Liver (tissue), 9 donors: Measurements from ENCODE around the gene DYRK1A. TPM values are rescaled to one million over a fixed set of nuclear protein-coding genes. Genes with fewer than 3 reads are reported as not detected.

Experiments used
- DNase-seq: peaks from one replicate; pipeline ENCODE4 v3.0.0-alpha.2; 2017; ENCODE audit warnings: low spot score
- H3K27ac ChIP-seq, 2 donors: one replicate each; pipeline ENCODE4 v1.7.0; 2013; ENCODE audit warnings: inconsistent platforms in 2 of 2, low read length in 2 of 2, control low read depth in 1 of 2, low read depth in 1 of 2, mild to moderate bottlenecking in 1 of 2
- H3K27me3 ChIP-seq, 4 donors: one replicate each; pipeline versions ENCODE4 v1.6.1 to v1.7.0; 2013; ENCODE audit warnings: low read length in 3 of 4, inconsistent platforms in 1 of 4, mild to moderate bottlenecking in 1 of 4, moderate library complexity in 1 of 4; ENCODE audit not compliant: control insufficient read depth in 4 of 4, insufficient read depth in 4 of 4
- H3K36me3 ChIP-seq, 4 donors: one replicate each; pipeline versions ENCODE4 v1.6.1 to v1.7.0; 2013; ENCODE audit warnings: low read length in 3 of 4, mild to moderate bottlenecking in 3 of 4, low read depth in 1 of 4, moderate library complexity in 1 of 4; ENCODE audit not compliant: control insufficient read depth in 4 of 4, insufficient read depth in 3 of 4
- H3K4me1 ChIP-seq, 4 donors: one replicate each; pipeline versions ENCODE4 v1.6.1 to v1.7.0; 2013; ENCODE audit warnings: low read length in 3 of 4, mild to moderate bottlenecking in 3 of 4, moderate library complexity in 1 of 4; ENCODE audit not compliant: control insufficient read depth in 4 of 4, insufficient read depth in 4 of 4
- H3K4me3 ChIP-seq, 3 donors: one replicate each; pipeline versions ENCODE4 v1.6.1 to v1.7.0; 2013; ENCODE audit warnings: low read length in 3 of 3, control low read depth in 1 of 3, low read depth in 1 of 3, mild to moderate bottlenecking in 1 of 3
- H3K9ac ChIP-seq, 2 donors: one replicate each; pipeline ENCODE4 v1.7.0; 2013; ENCODE audit warnings: low read length in 2 of 2, mild to moderate bottlenecking in 2 of 2, moderate library complexity in 2 of 2, control low read depth in 1 of 2, low read depth in 1 of 2
- H3K9me3 ChIP-seq, 4 donors: one replicate each; pipeline versions ENCODE4 v1.6.1 to v1.7.0; 2013; ENCODE audit warnings: low read length in 3 of 4; ENCODE audit not compliant: control insufficient read depth in 4 of 4
- ATF3 ChIP-seq: IDR thresholded peaks from 2 replicates; pipeline ENCODE4 v1.6.1; 2016; ENCODE audit warnings: antibody characterized with exemption
- FOXA1 ChIP-seq: IDR thresholded peaks from 2 replicates; pipeline ENCODE4 v1.6.1; 2016; ENCODE audit warnings: antibody characterized with exemption
- GABPA ChIP-seq, 2 donors: IDR thresholded peaks in 1 of 2; conservative IDR thresholded peaks in 1 of 2; 2 replicates each; pipeline ENCODE4 v1.6.1; 2016; ENCODE audit warnings: antibody characterized with exemption in 2 of 2, mild to moderate bottlenecking in 1 of 2, moderate library complexity in 1 of 2
- HNF4A ChIP-seq, 2 donors: conservative IDR thresholded peaks; 2 replicates each; pipeline ENCODE4 v1.6.1; 2016; ENCODE audit warnings: antibody characterized with exemption in 2 of 2, mild to moderate bottlenecking in 2 of 2
- HNF4G ChIP-seq: IDR thresholded peaks from 2 replicates; pipeline ENCODE4 v1.6.1; 2016; ENCODE audit warnings: antibody characterized with exemption
- JUND ChIP-seq, 2 donors: IDR thresholded peaks; 2 replicates each; pipeline ENCODE4 v1.6.1; 2016; ENCODE audit warnings: antibody characterized with exemption in 2 of 2
- NR2F2 ChIP-seq: IDR thresholded peaks from 2 replicates; pipeline ENCODE4 v1.6.1; 2016; ENCODE audit warnings: antibody characterized with exemption
- RAD21 ChIP-seq, 2 donors: IDR thresholded peaks; 2 replicates each; pipeline ENCODE4 v1.6.1; 2016; ENCODE audit warnings: antibody characterized with exemption in 2 of 2, mild to moderate bottlenecking in 2 of 2
- RXRA ChIP-seq, 2 donors: IDR thresholded peaks; 2 replicates each; pipeline ENCODE4 v1.6.1; 2017 to 2018; ENCODE audit warnings: antibody characterized with exemption in 2 of 2, mild to moderate bottlenecking in 1 of 2
- SP1 ChIP-seq: IDR thresholded peaks from 2 replicates; pipeline ENCODE4 v1.6.1; 2018; ENCODE audit warnings: antibody characterized with exemption, mild to moderate bottlenecking
- TAF1 ChIP-seq: conservative IDR thresholded peaks from 2 replicates; pipeline ENCODE4 v1.6.1; 2016; ENCODE audit warnings: antibody characterized with exemption, mild to moderate bottlenecking
- ZBTB33 ChIP-seq: IDR thresholded peaks from 2 replicates; pipeline ENCODE4 v1.6.1; 2016; ENCODE audit warnings: antibody characterized with exemption
- WGBS: extraction: QIAGEN DNeasy Blood & Tissue Kit; methylation state at CpG from one replicate; pipeline ENCODE4 v1.1.7; 2013; 5-methylcytosine and 5-hydroxymethylcytosine counted together
- polyA plus RNA-seq, 2 donors: library from polyadenylated mRNA; stranded (reverse) in 1 of 2; unstranded in 1 of 2; fragments of 200-250 nt in 1 of 2; fragments of >200 nt in 1 of 2; fragmentation: Nextera tagmentation in 1 of 2; extraction: Ambion mirVana in 1 of 2; gene quantifications; one replicate each; pipeline versions ENCODE4 v1.2.1 to v1.2.3, GENCODE V29; 2013 to 2015
- total RNA-seq, 2 donors: library from RNA; depleted of rRNA; stranded (reverse); fragments of >200 nt; gene quantifications; one replicate each; pipeline ENCODE4 v1.2.3, GENCODE V29; 2014
- TF ChIP-seq, protein P1 (sequence below): fragments of 150-350 bp; IDR thresholded peaks from 2 replicates; pipeline ENCODE4 v1.5.1; 2017; ENCODE audit warnings: improper control_type of control experiment, low read depth, low read length; ENCODE audit not compliant: missing input control
- TF ChIP-seq, protein P2 (sequence below): IDR thresholded peaks from 2 replicates; pipeline ENCODE4 v1.6.1; 2016; ENCODE audit warnings: antibody characterized with exemption
- TF ChIP-seq, protein P3 (sequence below): IDR thresholded peaks from 2 replicates; pipeline ENCODE4 v1.6.1; 2016; ENCODE audit warnings: antibody characterized with exemption, mild to moderate bottlenecking
- donor health status: healthy.
- donor health status: healthy.
- donor health status: healthy.
- donor health status: healthy.
- donor health status: healthy.

DYRK1A gene
- total and polyA plus RNA-seq, 4 donors, result 5.1 to 58.3 (median 22.9) TPM

DNA sequence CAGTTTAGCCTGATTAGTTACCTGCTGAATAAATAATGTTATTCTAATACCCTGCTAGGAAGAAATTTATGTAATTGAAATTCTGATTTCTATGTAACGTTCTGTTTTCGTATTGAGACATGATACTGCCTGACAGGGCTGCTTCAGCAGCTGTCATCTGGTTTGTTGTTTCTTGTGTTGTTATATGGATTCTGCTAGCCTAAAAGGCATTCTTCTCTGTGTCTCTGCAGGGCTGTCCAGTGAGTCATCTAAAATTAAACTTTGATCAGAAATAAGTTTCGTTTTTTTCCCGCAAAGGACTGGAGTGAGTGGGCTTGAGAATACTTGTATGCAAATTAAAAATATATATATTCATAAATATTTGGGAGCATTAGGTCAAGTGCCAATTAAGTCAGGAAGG lies 93.0 kb downstream of the DYRK1A start:
- WGBS, result 70% methylated on average over 4 of the region's 4 CpGs
- Histone ChIP-seq H3K4me1 (peaks cover 18 to 42% (median 36%) of the 10 kb centered on the region in 4 donors), H3K27ac (no peak overlapping the region)

DNA sequence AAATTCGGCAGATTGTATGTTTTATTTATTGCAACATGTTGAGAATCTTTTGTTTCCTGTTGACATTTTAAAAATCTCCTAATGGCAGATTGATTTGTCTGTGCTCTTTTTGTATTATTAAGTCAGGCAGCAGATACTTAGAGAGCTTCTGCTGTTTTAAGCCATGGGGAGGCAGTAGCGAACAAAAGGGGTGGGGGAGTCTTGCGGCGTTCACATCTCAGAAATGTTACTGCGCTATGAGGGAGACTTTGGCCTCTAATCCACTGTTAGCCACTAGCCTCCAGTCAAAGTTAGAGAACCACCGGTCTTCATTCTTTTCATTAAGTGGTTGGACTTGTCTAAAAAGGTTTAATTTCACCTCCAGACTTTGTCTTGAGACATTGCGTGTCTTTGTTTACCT lies 93.6 kb downstream of the DYRK1A start:
- no peak overlapping the region for H3K4me3 ChIP-seq
- no peak overlapping the region for H3K9ac ChIP-seq
- TF ChIP-seq, protein P1, sequence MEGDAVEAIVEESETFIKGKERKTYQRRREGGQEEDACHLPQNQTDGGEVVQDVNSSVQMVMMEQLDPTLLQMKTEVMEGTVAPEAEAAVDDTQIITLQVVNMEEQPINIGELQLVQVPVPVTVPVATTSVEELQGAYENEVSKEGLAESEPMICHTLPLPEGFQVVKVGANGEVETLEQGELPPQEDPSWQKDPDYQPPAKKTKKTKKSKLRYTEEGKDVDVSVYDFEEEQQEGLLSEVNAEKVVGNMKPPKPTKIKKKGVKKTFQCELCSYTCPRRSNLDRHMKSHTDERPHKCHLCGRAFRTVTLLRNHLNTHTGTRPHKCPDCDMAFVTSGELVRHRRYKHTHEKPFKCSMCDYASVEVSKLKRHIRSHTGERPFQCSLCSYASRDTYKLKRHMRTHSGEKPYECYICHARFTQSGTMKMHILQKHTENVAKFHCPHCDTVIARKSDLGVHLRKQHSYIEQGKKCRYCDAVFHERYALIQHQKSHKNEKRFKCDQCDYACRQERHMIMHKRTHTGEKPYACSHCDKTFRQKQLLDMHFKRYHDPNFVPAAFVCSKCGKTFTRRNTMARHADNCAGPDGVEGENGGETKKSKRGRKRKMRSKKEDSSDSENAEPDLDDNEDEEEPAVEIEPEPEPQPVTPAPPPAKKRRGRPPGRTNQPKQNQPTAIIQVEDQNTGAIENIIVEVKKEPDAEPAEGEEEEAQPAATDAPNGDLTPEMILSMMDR, result no peak
- TF ChIP-seq FOXA1 (no peak), HNF4G (no peak), ZBTB33 (no peak), RXRA (IDR thresholded peaks at IDR 0.05) (no peak), HNF4A (conservative IDR thresholded peaks at IDR 0.05) (no peak), GABPA (IDR thresholded peaks at IDR 0.05 in 1 of 2, conservative IDR thresholded peaks at IDR 0.05 in 1 of 2) (no peak), SP1 (no peak), ATF3 (no peak), RAD21 (IDR thresholded peaks at IDR 0.05) (no peak), JUND (IDR thresholded peaks at IDR 0.05) (no peak)
- TF ChIP-seq, protein P2, sequence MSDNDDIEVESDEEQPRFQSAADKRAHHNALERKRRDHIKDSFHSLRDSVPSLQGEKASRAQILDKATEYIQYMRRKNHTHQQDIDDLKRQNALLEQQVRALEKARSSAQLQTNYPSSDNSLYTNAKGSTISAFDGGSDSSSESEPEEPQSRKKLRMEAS, result no peak
- H3K9me3 ChIP-seq, result no peaks in the 10 kb centered on the region
- no peaks in the 10 kb centered on the region for H3K36me3 ChIP-seq
- H3K4me1 ChIP-seq, result peaks cover 16 to 42% (median 34%) of the 10 kb centered on the region in 4 donors
- no peak overlapping the region for H3K27ac ChIP-seq
- 87% methylated on average over 7 of the region's 7 CpGs for WGBS
- DNase-seq, result no peak
- H3K27me3 ChIP-seq, result no peaks in the 10 kb centered on the region

More for the DNA sequence above, 93.0 kb downstream of the DYRK1A start:
- Histone ChIP-seq H3K9me3 (no peaks in the 10 kb centered on the region), H3K36me3 (no peaks in the 10 kb centered on the region), H3K9ac (no peak overlapping the region), H3K4me3 (no peak overlapping the region), H3K27me3 (no peaks in the 10 kb centered on the region)
- DNase-seq, result no peak
- TF ChIP-seq SP1 (no peak), HNF4A (conservative IDR thresholded peaks at IDR 0.05) (no peak), GABPA (IDR thresholded peaks at IDR 0.05 in 1 of 2, conservative IDR thresholded peaks at IDR 0.05 in 1 of 2) (no peak), JUND (IDR thresholded peaks at IDR 0.05) (no peak), NR2F2 (no peak), TAF1 (no peak), HNF4G (no peak)
- TF ChIP-seq, protein P3, sequence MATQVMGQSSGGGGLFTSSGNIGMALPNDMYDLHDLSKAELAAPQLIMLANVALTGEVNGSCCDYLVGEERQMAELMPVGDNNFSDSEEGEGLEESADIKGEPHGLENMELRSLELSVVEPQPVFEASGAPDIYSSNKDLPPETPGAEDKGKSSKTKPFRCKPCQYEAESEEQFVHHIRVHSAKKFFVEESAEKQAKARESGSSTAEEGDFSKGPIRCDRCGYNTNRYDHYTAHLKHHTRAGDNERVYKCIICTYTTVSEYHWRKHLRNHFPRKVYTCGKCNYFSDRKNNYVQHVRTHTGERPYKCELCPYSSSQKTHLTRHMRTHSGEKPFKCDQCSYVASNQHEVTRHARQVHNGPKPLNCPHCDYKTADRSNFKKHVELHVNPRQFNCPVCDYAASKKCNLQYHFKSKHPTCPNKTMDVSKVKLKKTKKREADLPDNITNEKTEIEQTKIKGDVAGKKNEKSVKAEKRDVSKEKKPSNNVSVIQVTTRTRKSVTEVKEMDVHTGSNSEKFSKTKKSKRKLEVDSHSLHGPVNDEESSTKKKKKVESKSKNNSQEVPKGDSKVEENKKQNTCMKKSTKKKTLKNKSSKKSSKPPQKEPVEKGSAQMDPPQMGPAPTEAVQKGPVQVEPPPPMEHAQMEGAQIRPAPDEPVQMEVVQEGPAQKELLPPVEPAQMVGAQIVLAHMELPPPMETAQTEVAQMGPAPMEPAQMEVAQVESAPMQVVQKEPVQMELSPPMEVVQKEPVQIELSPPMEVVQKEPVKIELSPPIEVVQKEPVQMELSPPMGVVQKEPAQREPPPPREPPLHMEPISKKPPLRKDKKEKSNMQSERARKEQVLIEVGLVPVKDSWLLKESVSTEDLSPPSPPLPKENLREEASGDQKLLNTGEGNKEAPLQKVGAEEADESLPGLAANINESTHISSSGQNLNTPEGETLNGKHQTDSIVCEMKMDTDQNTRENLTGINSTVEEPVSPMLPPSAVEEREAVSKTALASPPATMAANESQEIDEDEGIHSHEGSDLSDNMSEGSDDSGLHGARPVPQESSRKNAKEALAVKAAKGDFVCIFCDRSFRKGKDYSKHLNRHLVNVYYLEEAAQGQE, result no peak
- TF ChIP-seq, protein P1, result no peak
